ENCODE results near the gene HYCC2. TPM values are rescaled to one million over a fixed set of nuclear protein-coding genes. Genes with fewer than 3 reads are reported as not detected.
"Not testable (repeated sequence)": the region's sequence is repeated elsewhere in the genome, so short reads cannot be mapped to it uniquely, and the experiment has no call there.

HYCC2 gene
- total and polyA plus RNA-seq, 7 donors = 4.8 to 20.2 (median 13.6) TPM

- H3K4me3 ChIP-seq = no peak overlapping the region
- H3K9me3 ChIP-seq = no peaks in the 10 kb centered on the region
- peaks cover 0 to 27% (median 23%) of the 10 kb centered on the region in 4 donors for H3K4me1 ChIP-seq
- WGBS, 2 donors = 20 to 68% methylated on average over 2 of the region's 2 CpGs
- intact Hi-C loops (cut with DNase I) = no loop called here
- no peak overlapping the region for H3K27ac ChIP-seq
- no peak for TF ChIP-seq POLR2A (IDR thresholded peaks at IDR 0.05)
- TF ChIP-seq CTCF (IDR thresholded peaks at IDR 0.05) = no peak
- no peak for TF ChIP-seq POLR2AphosphoS5 (IDR thresholded peaks at IDR 0.05)
- no peak for TF ChIP-seq EP300 (IDR thresholded peaks at IDR 0.05)
- no peaks in the 10 kb centered on the region for H3K27me3 ChIP-seq
- H3K36me3 ChIP-seq = no peaks in the 10 kb centered on the region
- no peak for DNase-seq
Observed at GRCh38 chr2:201064797-201065329, 6.6 kb downstream of the HYCC2 start.

GRCh38 chr2:201063516-201063915 lies 8.0 kb downstream of the HYCC2 start:
- intact Hi-C loops (cut with DNase I); H3K9me3 ChIP-seq; DNase-seq; H3K27ac ChIP-seq; H3K36me3 ChIP-seq; H3K4me3 ChIP-seq; H3K27me3 ChIP-seq: not testable (repeated sequence)
- 90 to 93% methylated on average over 5 of the region's 5 CpGs for WGBS, 2 donors
- H3K4me1 ChIP-seq = peaks cover 0 to 14% (median 13%) of the 10 kb centered on the region in 4 donors

GRCh38 chr2:201059961-201060755 lies 11.3 kb downstream of the HYCC2 start:
- no peak for DNase-seq
- Histone ChIP-seq H3K4me1 (peaks cover 0 to 15% (median 12%) of the 10 kb centered on the region in 4 donors), H3K27ac (no peak overlapping the region), H3K9me3 (no peaks in the 10 kb centered on the region), H3K4me3 (no peak overlapping the region), H3K27me3 (no peaks in the 10 kb centered on the region), H3K36me3 (no peaks in the 10 kb centered on the region)
- 90 to 93% methylated on average over 10 of the region's 10 CpGs for WGBS, 2 donors
- no peak for TF ChIP-seq POLR2AphosphoS5 (IDR thresholded peaks at IDR 0.05)
- TF ChIP-seq POLR2A (IDR thresholded peaks at IDR 0.05) = no peak
- no peak for TF ChIP-seq CTCF (IDR thresholded peaks at IDR 0.05)
- no peak for TF ChIP-seq EP300 (IDR thresholded peaks at IDR 0.05)
- intact Hi-C loops (cut with DNase I) = no loop called here

- H3K27ac ChIP-seq = no peak overlapping the region
- 24 to 67% methylated on average over 1 of the region's 1 CpG for WGBS, 2 donors
Observed at GRCh38 chr2:201058914-201059313, 12.6 kb downstream of the HYCC2 start.

More at GRCh38 chr2:201058914-201059313, 12.6 kb downstream of the HYCC2 start:
- TF ChIP-seq POLR2AphosphoS5 (IDR thresholded peaks at IDR 0.05) (no peak), EP300 (IDR thresholded peaks at IDR 0.05) (no peak), CTCF (IDR thresholded peaks at IDR 0.05) (no peak), POLR2A (IDR thresholded peaks at IDR 0.05) (no peak)
- no peaks in the 10 kb centered on the region for H3K27me3 ChIP-seq
- no peak for DNase-seq
- no peaks in the 10 kb centered on the region for H3K9me3 ChIP-seq
- H3K36me3 ChIP-seq = peaks cover 0 to under 1% (median 0%) of the 10 kb centered on the region in 4 donors
- intact Hi-C loops (cut with DNase I) = no loop called here
- peaks cover 0 to 15% (median 12%) of the 10 kb centered on the region in 4 donors for H3K4me1 ChIP-seq
- H3K4me3 ChIP-seq = no peak overlapping the region

Measured in sigmoid colon (tissue), 7 donors.